Tracheal epithelial cell (primary cell): Measurements from ENCODE around the gene FOLH1. TPM values are rescaled to one million over a fixed set of nuclear protein-coding genes. Genes with fewer than 3 reads are reported as not detected.

Experiments
- total RNA-seq: library from RNA; depleted of rRNA; stranded (reverse); fragments of >200 nt; gene quantifications from 2 replicates; pipeline ENCODE4 v1.2.1, GENCODE V29; 2014

The FOLH1 gene
- total RNA-seq: 0.21 TPM in 1 of 2 replicates, not detected in the other

GRCh38 chr11:49208006-49208721 lies at the start of gene FOLH1:
TSS of gene FOLH1 (minus strand) at chr11:49208602. CDS start at chr11:49208409, 193 bp downstream.

Other genes with a start within 250 kb of the FOLH1 start
- gene TRIM51G, start 224.7 kb downstream of the FOLH1 start, total RNA-seq: not detected in 2 replicates
- not detected in 2 replicates for gene TRIM49B, start 179.8 kb downstream of the FOLH1 start, total RNA-seq
- gene TRIM64C, start 149.5 kb downstream of the FOLH1 start, total RNA-seq: not detected in 2 replicates